Prostate gland (tissue), 2 donors: ENCODE measurements around the gene HAT1.

Experiments
- CTCF ChIP-seq, 4 experiments: fragments of 200-600 bp in 2 of 4; fragments of 450-650 bp in 2 of 4; sonication (generic) in 2 of 4; IDR thresholded peaks; 1 replicate in 3 of 4; 2 replicates in 1 of 4; pipeline ENCODE4 v1.5.1; 2016 to 2019; ENCODE audit warnings: antibody characterized with exemption in 4 of 4, mild to moderate bottlenecking in 2 of 4, moderate library complexity in 2 of 4
- POLR2A ChIP-seq: fragments of 450-650 bp; IDR thresholded peaks from one replicate; pipeline ENCODE4 v1.6.1; 2016; ENCODE audit warnings: antibody characterized with exemption, mild to moderate bottlenecking
- POLR2AphosphoS5 ChIP-seq: sonication (generic); formaldehyde crosslinking; IDR thresholded peaks from one replicate; pipeline ENCODE4 v1.6.1; 2017; ENCODE audit warnings: antibody characterized with exemption

GRCh38 chr2:171959998-171960397 is 37.7 kb downstream of the HAT1 start:
- TF ChIP-seq CTCF (IDR thresholded peaks at IDR 0.05): no peak
- no peak for TF ChIP-seq POLR2A
- no peak for TF ChIP-seq POLR2AphosphoS5
